Activated T-helper 1 cell treated with Interleukin-2 at 50 U/mL for 16 hours (primary cell): Measurements from ENCODE around the gene KCMF1.

Source experiments
- DNase-seq: peaks from one replicate; pipeline ENCODE4 v3.0.0-alpha.2; 2020; ENCODE audit warnings: low read depth

KCMF1 gene

GRCh38 chr2:85083092-85083491 is 112.1 kb downstream of the KCMF1 start:
- DNase-seq, result no peak

- no peak for DNase-seq
These were observed 114.6 kb downstream of the KCMF1 start for GRCh38 chr2:85085563-85085962.

GRCh38 chr2:85087541-85087940 is 116.6 kb downstream of the KCMF1 start:
- no peak for DNase-seq

- no peak for DNase-seq
These were observed 118.0 kb downstream of the KCMF1 start for GRCh38 chr2:85088921-85089320.

- no peak for DNase-seq
These were observed 118.6 kb downstream of the KCMF1 start for GRCh38 chr2:85089585-85089984.

GRCh38 chr2:85091838-85092237 is 120.9 kb downstream of the KCMF1 start:
- no peak for DNase-seq

- no peak for DNase-seq
These were observed 124.1 kb downstream of the KCMF1 start for GRCh38 chr2:85095094-85095493.

- no peak for DNase-seq
These were observed 125.7 kb downstream of the KCMF1 start for GRCh38 chr2:85096616-85097015.

GRCh38 chr2:85104228-85104627 is 133.3 kb downstream of the KCMF1 start:
- DNase-seq, result no peak

GRCh38 chr2:85106489-85107180 is 135.7 kb downstream of the KCMF1 start:
- DNase-seq, result no peak
